T-helper 1 cell treated with Interleukin-12 subunit alpha and Interleukin-12 subunit beta and Interleukin-4 antibody, amounts not matched to agents 30 μg/mL and 1 μg/mL, for 36 hours (primary cell): ENCODE results near the gene MYRF.

Experiments
- H3K27ac Mint-ChIP-seq: one replicate; pipeline ENCODE4 v1.8.0; 2021; ENCODE audit warnings: mild to moderate bottlenecking, mixed read lengths
- H3K27me3 Mint-ChIP-seq: one replicate; pipeline ENCODE4 v1.8.0; 2021; ENCODE audit warnings: low read depth, mixed read lengths
- H3K36me3 Mint-ChIP-seq: one replicate; pipeline ENCODE4 v1.8.0; 2021; ENCODE audit warnings: low read depth, mixed read lengths
- H3K4me1 Mint-ChIP-seq: one replicate; pipeline ENCODE4 v1.8.0; 2021; ENCODE audit warnings: low read depth, mixed read lengths
- H3K4me3 Mint-ChIP-seq: one replicate; pipeline ENCODE4 v1.8.0; 2021; ENCODE audit warnings: mild to moderate bottlenecking, moderate library complexity, mixed read lengths
- H3K9me3 Mint-ChIP-seq: one replicate; pipeline ENCODE4 v1.8.0; 2021; ENCODE audit warnings: mixed read lengths

MYRF gene

DNA sequence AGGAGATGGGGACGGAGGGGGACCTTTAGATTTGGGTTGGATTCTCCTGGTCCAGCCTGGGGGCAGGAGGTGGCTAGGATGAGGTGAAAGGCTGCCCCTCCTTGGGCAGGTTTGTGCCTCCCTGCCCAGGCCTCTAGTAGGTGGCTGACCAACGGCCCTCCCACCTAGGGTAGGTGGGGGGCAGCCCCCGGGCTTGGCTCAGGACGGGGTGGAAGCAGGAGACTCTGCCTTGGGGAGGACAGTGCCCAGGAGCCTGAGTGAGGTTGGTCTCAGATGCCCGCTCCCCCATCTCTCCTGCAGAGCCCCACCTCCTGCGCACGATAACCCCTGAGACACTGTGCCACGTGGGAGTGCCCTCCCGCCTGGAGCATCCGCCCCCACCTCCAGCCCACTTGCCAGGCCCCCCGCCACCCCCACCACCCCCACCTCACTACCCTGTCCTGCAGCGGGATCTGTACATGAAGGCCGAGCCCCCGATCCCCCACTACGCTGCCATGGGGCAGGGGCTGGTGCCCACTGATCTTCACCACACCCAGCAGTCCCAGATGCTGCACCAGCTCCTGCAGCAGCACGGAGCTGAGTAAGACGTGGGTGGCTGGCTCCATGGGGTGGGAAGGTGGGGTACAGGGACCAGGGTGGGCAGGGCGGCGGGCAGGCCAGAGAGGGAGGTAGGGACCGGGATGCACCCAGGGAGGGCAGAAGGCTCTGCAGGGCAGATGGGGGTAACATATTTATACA lies 17.7 kb downstream of the MYRF start:
- Mint-ChIP-seq H3K36me3 (no peaks in the 10 kb centered on the region), H3K27ac (no peak overlapping the region), H3K27me3 (no peaks in the 10 kb centered on the region), H3K4me1 (no peaks in the 10 kb centered on the region), H3K4me3 (no peak overlapping the region), H3K9me3 (no peaks in the 10 kb centered on the region)

DNA sequence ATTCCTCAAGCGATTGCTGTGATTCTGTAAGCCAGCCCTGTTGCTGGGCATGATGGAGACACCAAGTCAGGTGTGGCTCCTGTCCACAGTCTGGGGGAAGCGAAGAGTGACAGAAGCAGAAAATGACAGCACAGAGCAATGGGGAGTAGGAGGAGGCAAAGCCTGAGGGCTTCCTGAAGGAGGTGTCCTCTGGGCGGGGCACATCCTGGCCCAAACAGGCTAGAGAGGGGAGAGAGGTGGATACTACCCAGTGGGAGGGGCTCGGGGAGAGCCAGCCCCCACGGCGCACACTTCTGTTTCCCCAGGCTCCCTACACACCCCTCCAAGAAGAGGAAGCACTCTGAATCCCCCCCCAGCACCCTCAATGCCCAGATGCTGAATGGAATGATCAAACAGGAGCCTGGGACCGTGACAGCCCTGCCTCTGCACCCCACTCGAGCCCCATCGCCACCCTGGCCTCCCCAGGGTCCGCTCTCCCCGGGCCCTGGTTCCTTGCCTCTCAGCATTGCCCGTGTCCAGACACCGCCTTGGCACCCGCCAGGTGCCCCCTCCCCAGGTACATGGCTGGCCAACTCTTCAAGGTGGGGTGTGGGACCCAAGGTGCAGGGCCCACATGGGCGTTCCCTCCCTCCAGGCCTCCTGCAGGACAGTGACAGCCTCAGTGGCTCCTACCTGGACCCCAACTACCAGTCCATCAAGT lies 18.9 kb downstream of the MYRF start:
- no peaks in the 10 kb centered on the region for H3K27me3 Mint-ChIP-seq
- no peak overlapping the region for H3K27ac Mint-ChIP-seq
- no peaks in the 10 kb centered on the region for H3K36me3 Mint-ChIP-seq
- no peak overlapping the region for H3K4me3 Mint-ChIP-seq
- H3K9me3 Mint-ChIP-seq: no peaks in the 10 kb centered on the region
- H3K4me1 Mint-ChIP-seq: peaks cover 3% of the 10 kb centered on the region

GRCh38 chr11:61771985-61772455 lies 19.6 kb downstream of the MYRF start:
- no peaks in the 10 kb centered on the region for H3K9me3 Mint-ChIP-seq
- H3K27me3 Mint-ChIP-seq: no peaks in the 10 kb centered on the region
- H3K4me3 Mint-ChIP-seq: no peak overlapping the region
- H3K4me1 Mint-ChIP-seq: peaks cover 8% of the 10 kb centered on the region
- no peaks in the 10 kb centered on the region for H3K36me3 Mint-ChIP-seq
- H3K27ac Mint-ChIP-seq: no peak overlapping the region

- Mint-ChIP-seq H3K9me3 (no peaks in the 10 kb centered on the region), H3K4me1 (peaks cover 11% of the 10 kb centered on the region), H3K27ac (no peak overlapping the region), H3K36me3 (no peaks in the 10 kb centered on the region), H3K4me3 (no peak overlapping the region), H3K27me3 (no peaks in the 10 kb centered on the region)
Measured at GRCh38 chr11:61773356-61773755, 20.9 kb downstream of the MYRF start.

DNA sequence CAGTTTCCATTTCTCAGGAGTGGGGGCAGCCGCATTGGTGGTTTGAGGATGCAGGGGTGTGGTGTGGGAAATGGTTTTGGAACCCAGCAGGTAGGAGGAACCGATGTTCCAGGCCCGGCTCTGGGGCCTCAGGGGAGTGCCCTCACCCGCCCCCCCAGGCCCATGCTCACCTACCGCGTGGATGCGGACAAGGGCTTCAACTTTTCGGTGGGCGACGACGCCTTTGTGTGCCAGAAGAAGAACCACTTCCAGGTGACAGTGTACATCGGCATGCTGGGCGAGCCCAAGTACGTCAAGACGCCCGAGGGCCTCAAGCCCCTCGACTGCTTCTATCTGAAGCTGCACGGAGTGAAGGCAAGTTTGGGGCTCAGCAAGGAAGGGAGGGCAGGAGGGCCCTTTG lies 21.4 kb downstream of the MYRF start:
- Mint-ChIP-seq H3K4me1 (peaks cover 11% of the 10 kb centered on the region), H3K27ac (no peak overlapping the region), H3K27me3 (no peaks in the 10 kb centered on the region), H3K36me3 (no peaks in the 10 kb centered on the region), H3K9me3 (no peaks in the 10 kb centered on the region), H3K4me3 (no peak overlapping the region)

- no peak overlapping the region for H3K27ac Mint-ChIP-seq
- no peaks in the 10 kb centered on the region for H3K27me3 Mint-ChIP-seq
- peaks cover 11% of the 10 kb centered on the region for H3K4me1 Mint-ChIP-seq
- H3K4me3 Mint-ChIP-seq: no peak overlapping the region
- H3K36me3 Mint-ChIP-seq: no peaks in the 10 kb centered on the region
- H3K9me3 Mint-ChIP-seq: no peaks in the 10 kb centered on the region
Measured at GRCh38 chr11:61774411-61774810, 22.0 kb downstream of the MYRF start.

- no peak overlapping the region for H3K4me3 Mint-ChIP-seq
- no peaks in the 10 kb centered on the region for H3K36me3 Mint-ChIP-seq
- H3K4me1 Mint-ChIP-seq: peaks cover 11% of the 10 kb centered on the region
- no peak overlapping the region for H3K27ac Mint-ChIP-seq
- H3K9me3 Mint-ChIP-seq: no peaks in the 10 kb centered on the region
- H3K27me3 Mint-ChIP-seq: no peaks in the 10 kb centered on the region
Measured at GRCh38 chr11:61775106-61775505, 22.7 kb downstream of the MYRF start.

GRCh38 chr11:61775606-61776554 lies 23.4 kb downstream of the MYRF start:
- Mint-ChIP-seq H3K27me3 (no peaks in the 10 kb centered on the region), H3K27ac (no peak overlapping the region), H3K36me3 (no peaks in the 10 kb centered on the region), H3K4me3 (no peak overlapping the region), H3K4me1 (peaks cover 11% of the 10 kb centered on the region), H3K9me3 (no peaks in the 10 kb centered on the region)

GRCh38 chr11:61776561-61777075 lies 24.2 kb downstream of the MYRF start:
- no peaks in the 10 kb centered on the region for H3K9me3 Mint-ChIP-seq
- H3K4me3 Mint-ChIP-seq: peak overlapping the region; percentile 50
- no peaks in the 10 kb centered on the region for H3K27me3 Mint-ChIP-seq
- no peaks in the 10 kb centered on the region for H3K36me3 Mint-ChIP-seq
- H3K27ac Mint-ChIP-seq: peak overlapping the region; percentile 15
- H3K4me1 Mint-ChIP-seq: peaks cover 11% of the 10 kb centered on the region

DNA sequence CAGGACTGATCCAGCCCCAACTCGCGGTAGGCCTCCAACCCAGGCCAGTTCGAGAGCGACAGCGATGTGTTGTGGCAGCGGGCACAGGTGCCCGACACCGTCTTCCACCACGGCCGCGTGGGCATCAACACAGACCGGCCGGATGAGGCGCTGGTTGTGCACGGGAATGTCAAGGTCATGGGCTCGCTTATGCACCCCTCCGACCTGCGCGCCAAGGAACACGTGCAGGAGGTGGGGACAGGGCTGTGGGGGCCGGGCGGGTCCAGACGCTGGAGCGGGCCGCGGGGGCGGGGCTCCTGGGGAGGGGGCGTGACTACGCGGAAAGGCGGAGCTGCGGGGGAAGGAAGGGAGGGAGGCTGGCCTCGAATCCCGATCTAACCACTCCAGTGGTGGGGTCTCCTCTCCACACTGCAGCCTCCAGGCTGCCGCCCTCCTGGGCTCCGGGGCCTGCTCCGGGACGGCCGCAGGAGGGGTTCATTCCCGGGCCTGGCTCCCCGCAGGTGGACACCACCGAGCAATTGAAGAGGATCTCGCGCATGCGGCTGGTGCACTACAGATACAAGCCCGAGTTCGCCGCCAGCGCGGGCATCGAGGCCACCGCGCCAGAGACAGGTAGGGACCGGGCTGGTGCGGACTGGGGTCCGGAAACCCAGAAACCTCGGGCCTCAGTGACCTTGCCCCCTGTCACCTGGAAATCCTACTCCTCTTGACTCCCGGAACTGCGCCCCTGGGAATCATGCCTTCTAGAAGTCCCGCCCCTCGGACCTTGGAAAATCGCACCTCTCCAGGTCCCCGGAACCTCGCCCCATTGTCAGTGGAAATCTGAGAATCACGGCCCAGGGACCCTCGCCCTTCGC lies 25.0 kb downstream of the MYRF start:
- H3K9me3 Mint-ChIP-seq: no peaks in the 10 kb centered on the region
- H3K27ac Mint-ChIP-seq: no peak overlapping the region
- no peaks in the 10 kb centered on the region for H3K27me3 Mint-ChIP-seq
- H3K36me3 Mint-ChIP-seq: no peaks in the 10 kb centered on the region
- H3K4me1 Mint-ChIP-seq: peaks cover 11% of the 10 kb centered on the region
- peak overlapping the region; percentile 44 for H3K4me3 Mint-ChIP-seq

GRCh38 chr11:61778357-61778886 lies 26.0 kb downstream of the MYRF start:
- Mint-ChIP-seq H3K27ac (no peak overlapping the region), H3K4me3 (peak overlapping the region; percentile 44), H3K9me3 (no peaks in the 10 kb centered on the region)

GRCh38 chr11:61778920-61779650 lies 26.6 kb downstream of the MYRF start:
- Mint-ChIP-seq H3K27ac (no peak overlapping the region), H3K4me3 (no peak overlapping the region), H3K4me1 (peaks cover 11% of the 10 kb centered on the region), H3K27me3 (no peaks in the 10 kb centered on the region), H3K9me3 (no peaks in the 10 kb centered on the region), H3K36me3 (peaks cover 2% of the 10 kb centered on the region)

More at GRCh38 chr11:61778357-61778886, 26.0 kb downstream of the MYRF start:
- Mint-ChIP-seq H3K27me3 (no peaks in the 10 kb centered on the region), H3K4me1 (peaks cover 11% of the 10 kb centered on the region), H3K36me3 (no peaks in the 10 kb centered on the region)
